GM12874 (cell line): ENCODE results near the gene MAMDC2.

Experiments
- TF ChIP-seq, protein P1 (sequence below): IDR thresholded peaks from 2 replicates; pipeline ENCODE4 v1.5.1; 2011; ENCODE audit warnings: low read depth, mild to moderate bottlenecking, control low read depth, low read length, moderate library complexity; ENCODE audit not compliant: insufficient read depth

Gene MAMDC2

DNA sequence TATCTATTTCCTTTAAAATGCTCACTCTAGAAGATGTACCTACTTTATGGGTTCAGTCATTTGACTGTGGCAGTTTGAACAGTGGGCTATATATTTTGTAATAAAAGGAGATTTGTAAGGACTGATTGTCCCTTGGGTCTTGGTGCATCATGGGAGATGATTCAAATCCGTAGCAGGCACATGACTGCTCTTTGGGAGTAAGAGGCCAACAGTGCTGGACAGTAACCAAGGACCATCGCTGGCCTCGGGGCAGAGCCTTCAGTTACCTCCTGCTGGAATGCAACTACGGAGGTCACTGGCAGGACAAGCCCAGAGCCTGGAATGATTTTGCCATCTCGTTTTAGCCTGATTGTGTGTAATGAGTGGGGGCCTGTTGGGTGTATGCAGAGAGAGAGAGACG lies 7.0 kb upstream of the MAMDC2 start:
- TF ChIP-seq, protein P1, sequence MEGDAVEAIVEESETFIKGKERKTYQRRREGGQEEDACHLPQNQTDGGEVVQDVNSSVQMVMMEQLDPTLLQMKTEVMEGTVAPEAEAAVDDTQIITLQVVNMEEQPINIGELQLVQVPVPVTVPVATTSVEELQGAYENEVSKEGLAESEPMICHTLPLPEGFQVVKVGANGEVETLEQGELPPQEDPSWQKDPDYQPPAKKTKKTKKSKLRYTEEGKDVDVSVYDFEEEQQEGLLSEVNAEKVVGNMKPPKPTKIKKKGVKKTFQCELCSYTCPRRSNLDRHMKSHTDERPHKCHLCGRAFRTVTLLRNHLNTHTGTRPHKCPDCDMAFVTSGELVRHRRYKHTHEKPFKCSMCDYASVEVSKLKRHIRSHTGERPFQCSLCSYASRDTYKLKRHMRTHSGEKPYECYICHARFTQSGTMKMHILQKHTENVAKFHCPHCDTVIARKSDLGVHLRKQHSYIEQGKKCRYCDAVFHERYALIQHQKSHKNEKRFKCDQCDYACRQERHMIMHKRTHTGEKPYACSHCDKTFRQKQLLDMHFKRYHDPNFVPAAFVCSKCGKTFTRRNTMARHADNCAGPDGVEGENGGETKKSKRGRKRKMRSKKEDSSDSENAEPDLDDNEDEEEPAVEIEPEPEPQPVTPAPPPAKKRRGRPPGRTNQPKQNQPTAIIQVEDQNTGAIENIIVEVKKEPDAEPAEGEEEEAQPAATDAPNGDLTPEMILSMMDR: no peak

DNA sequence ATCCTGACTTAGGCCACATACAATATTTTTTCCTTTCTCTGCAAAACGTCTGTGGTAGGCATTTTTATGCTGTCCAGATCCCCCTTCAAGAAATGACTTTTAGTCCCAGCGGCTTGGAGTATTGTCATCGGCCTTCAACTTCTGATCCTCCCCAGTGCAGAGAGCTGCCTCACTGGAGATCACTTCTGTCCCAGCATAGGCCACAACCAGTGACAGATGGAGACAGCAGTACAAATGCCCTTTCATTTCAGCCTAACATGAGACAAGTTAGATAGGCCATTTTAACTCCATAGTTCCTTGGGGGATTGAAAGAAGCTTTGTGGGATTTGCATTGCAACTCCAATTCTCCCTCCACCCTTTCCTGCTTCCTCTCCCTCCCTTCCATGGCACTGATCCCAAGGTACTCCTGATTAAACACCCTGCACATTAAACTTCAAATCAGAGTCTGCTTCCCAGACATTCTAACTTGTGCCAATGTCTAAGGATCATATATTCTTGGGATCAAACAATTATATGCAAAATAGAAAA lies 3.2 kb upstream of the MAMDC2 start:
- TF ChIP-seq, protein P1: no peak

DNA sequence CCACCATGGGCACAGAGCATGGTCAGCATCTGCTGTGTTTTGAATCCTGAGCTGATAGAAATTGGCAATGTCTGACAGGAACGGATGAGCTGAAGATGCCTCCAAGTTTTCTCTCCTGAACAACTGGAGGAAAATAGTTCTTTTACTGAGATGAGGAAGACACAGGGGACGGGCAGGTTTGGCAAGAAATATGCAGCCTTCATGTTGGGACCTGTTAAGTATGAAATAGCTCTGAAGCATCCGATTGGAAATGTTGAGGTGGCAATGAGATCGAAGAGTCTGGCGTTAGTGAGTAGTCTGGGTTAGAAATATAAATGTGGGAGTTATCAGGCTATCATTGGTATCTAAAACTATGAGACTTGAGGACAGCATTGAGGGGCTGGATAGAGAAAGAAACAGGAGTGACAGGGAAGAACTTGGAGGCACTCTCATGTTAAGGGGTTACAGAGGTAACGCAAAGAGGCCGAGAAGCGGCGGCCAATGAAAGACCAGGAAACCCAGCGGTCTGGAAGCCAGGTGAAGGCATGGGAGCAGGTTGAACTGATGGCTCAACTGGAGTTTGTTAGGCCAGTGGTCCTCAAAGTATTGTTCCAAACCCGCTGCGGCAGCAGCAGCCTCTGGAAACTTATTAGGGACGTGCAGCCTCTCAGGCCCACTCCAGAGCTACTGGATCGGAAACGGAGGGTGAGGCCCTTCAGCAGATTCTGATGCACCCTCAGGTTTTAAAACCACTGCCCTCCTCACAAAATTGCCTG lies 1.0 kb upstream of the MAMDC2 start:
- TF ChIP-seq, protein P1: no peak

DNA sequence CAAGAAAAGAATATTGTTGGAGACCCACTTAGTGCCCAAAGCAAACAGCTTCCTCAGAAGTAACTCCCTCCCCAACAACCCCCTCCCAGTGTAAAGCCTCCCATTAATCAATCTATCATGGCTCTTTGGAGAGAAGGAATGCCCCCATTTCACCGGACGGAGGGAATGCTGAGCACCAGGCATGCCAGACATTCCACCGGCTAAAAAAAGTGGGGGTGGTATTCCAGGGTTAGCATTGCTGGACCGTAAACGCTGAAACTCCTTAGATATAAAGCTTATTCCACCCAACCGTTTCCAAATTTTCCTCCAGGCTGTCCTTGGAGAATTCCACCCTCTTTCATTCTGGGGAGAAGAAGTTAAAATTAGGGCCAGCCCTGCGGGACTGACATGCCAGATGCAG lies 363 bp upstream of the MAMDC2 start:
- TF ChIP-seq, protein P1: no peak

DNA sequence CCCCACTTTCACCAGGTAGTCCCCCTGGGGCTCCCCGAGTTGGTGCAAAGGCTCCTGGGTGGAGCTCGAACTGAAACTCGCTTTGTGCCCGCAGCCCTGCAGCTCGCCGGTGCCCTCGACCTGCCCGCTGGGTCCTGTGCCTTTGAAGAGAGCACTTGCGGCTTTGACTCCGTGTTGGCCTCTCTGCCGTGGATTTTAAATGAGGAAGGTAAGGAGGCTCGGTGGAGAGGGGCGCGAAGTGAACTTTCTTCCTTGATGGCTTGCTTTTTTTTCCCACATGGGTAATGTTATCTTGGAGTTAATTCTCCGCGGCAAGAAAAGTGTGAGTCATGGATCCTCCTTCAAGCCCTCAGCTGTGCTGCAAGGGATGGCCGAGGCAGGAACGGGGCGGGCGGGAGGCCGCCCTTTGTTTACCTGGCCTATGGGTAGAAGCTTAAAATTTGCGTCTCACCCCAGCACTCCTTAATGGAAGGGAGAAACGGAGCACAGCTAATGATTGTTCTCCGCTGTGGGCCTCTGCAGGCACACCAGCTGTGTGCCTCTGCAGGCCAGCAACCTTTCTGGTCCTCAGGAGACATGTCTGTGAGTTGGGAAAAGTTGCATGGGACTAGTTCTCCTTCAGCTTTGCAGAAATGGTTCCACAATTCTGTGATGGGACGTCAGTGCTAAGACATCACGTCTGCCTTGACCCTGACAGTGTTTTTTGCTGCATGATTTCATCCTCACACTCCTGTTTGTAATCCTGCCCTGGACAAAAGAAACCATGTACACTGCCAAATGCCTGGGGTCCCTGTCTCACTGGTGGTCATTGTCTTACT lies 1.1 kb downstream of the MAMDC2 start:
- TF ChIP-seq, protein P1: no peak

DNA sequence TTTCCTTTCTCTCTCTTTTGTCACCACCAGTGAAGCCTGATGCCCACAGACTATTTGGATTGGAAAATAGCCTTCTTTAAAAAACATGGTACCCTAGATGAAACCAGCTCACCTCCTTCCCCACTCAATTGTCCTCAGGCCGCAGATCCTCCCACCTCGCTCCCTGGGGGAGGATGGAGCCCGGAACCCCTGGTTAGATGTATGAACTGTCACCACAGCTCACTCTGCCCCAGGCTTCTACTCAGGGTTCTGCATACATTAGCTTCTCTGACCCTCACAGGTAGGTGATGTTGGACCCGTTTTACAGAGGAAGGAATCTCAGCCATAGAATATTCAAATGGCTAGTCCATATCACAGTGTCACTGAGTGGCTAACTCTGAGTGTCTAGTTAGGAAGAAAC lies 1.8 kb downstream of the MAMDC2 start:
- TF ChIP-seq, protein P1: no peak

DNA sequence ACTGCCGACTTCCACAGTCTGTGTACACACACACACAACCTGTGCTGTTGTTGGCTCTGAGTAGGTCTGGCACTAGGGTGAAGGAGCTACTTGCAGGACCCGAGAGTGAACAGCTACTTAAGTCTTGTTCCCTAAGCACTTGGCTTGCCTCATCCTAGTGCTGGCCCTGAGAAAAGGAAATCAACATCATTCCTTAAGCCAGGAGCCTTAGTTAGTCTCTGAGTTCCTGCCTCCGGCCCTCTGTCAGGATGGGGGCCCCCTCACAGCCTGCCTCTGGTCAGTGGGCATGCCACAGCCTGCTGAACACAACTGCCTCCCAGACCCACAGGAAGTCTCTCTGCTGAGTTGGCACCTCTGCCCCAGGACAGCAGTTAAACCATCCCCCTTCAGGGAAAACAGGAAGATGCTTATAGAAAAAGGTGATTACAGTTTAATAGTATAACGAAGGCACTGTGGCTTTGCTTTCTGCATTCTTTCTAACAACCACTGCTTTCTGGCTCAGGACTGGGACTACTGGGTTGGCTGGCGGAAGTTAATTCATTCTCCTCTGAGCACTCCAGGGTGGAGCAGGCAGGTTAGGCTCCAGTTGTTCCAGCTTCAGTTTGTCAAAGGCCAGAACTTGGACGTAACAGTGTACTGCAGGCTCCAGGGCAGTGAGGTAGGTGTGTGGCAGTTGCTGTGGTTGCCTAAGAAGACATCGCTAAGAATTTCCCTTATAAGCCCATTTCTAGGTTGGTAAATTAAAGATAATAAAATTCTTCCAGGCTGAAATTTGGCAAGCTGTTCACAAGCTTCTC lies 2.8 kb downstream of the MAMDC2 start:
- TF ChIP-seq, protein P1: no peak
